ENCODE data around the gene RBM17.
"Not testable (repeated sequence)": the region's sequence is repeated elsewhere in the genome, so short reads cannot be mapped to it uniquely, and the experiment has no call there.

RBM17 gene

DNA sequence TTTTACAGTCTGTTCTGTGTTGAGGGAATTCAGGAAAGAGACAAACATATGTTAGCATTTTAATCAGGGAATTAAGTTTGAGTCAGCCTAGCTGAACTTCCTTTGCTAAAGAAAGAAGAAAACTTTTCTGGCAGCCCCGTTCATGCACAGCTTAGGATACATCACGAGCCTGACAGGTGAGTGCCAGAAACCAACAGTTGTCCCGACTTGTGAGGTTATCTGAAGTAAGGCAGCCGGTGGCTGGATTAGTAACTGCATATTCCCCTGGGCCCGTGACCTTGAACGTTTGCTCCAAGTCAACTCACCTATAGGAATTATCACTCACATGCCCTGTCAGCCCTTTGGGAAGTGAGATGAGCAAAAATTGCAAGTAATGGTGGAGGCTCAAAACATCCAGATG, 24.1 kb downstream of the RBM17 start:
- no peak for DNase-seq (ENCODE audit: low read depth)

DNA sequence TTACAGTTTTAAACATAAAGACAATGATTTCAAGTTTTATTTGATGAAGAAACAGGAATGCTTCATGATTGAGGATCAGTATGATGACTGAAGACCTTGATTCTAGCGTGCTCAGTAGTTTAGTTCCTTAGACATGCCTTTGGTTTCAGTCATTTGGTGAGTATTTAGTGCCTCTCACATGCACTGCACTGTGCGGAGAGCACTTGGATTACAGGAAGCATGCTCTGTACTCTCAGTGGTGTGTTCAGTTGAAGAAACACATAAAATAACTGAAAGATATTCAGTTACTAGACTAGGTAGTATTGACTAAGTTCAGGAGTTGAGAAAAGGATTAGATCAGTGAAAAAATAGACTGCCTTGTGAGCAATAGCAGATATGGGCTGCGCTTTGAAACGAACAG, 25.5 kb downstream of the RBM17 start:
- DNase-seq (ENCODE audit: low read depth), result no peak

DNA sequence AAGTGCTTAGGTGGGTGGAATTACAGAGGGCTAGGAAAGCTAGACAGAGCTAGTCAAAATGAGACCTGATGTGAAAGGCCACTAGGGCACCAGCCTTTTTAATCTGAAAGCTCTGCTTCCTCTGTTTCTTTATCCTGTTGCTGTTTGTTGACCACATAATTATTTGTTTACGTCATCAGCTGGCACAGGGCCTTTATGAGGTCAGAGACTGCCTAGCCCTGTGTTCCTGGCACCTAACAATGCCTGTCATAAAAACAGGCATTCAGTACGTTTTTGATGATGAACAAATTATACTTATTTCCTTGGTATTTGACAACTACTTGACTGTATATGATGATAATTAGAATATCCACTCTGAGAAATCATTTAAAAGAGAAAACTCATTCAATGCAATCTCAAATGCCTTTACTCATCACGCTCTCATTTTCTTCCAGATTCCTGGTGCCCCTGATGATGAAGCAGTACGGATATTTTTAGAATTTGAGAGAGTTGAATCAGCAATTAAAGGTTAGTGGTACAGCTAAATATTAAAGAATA, 26.0 kb downstream of the RBM17 start:
- DNase-seq (ENCODE audit: low read depth), result peak; percentile 44

DNA sequence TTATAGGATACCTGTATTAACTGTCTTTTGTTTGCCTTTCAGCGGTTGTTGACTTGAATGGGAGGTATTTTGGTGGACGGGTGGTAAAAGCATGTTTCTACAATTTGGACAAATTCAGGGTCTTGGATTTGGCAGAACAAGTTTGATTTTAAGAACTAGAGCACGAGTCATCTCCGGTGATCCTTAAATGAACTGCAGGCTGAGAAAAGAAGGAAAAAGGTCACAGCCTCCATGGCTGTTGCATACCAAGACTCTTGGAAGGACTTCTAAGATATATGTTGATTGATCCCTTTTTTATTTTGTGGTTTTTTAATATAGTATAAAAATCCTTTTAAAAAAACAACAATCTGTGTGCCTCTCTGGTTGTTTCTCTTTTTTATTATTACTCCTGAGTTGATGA, 26.6 kb downstream of the RBM17 start:
- no peak for DNase-seq (ENCODE audit: low read depth)

DNA sequence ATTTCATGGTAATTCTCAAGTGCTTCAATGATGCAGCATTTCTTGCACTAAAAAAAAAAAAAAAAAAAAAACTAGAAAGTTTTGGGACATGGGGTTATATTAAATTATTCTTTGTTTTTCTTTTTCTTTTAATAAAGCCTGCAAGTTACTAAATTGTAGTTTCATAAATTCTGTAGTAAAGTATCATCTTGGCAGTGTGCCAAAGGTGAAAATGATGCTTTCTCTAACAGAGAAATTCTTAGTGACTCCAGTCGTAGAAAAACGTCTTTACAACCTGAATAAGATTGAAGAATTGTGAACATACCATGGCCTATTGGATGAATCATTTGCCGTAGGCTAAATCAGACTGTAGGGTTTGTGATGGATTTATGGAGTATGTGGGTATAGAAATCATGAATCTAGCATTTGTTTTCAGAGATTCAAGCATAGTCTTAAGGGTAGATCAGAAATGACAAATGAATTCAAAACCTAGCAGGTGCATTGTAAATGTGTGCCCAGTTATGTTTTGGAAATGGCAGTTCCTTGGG, 27.1 kb downstream of the RBM17 start:
- DNase-seq (ENCODE audit: low read depth), result no peak

DNA sequence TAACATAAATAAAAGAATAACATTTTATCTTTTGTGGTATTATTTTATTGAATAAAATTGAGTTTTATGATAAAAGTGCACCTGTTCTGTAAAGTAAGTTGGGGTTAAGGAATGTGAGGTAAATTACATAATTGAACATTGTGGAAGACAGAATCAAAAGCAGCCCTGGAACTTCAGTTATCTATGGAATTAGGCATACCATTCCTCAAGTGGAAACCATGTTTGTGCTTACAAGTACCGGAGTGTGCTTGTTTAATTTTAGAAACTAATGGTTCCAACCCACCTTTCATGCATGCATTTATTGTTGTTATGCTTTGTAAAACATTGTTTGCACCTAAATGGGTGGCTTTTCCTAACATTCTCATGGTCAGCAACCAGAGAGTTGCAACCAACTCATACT, 28.0 kb downstream of the RBM17 start:
- no peak for DNase-seq (ENCODE audit: low read depth)

DNA sequence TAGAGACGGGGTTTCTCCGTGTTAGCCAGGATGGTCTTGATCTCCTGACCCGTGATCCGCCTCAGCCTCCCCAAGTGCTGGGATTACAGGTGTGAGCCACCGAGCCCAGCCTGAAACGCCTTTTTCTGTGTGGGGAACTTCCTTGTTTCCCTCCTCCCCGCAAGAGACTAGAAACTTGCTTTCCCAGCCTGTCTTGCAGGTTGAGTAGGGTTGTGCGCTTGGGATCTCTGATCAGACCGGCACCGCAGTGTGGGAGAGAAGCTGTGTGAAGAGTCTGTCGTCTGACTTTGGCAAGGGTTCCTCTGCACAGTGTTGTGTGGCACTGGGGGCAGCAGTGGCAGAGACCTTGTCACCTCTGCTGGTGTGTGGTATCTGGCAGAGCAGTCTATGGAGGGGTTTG, 28.9 kb downstream of the RBM17 start:
- no peak for DNase-seq (ENCODE audit: low read depth)

DNA sequence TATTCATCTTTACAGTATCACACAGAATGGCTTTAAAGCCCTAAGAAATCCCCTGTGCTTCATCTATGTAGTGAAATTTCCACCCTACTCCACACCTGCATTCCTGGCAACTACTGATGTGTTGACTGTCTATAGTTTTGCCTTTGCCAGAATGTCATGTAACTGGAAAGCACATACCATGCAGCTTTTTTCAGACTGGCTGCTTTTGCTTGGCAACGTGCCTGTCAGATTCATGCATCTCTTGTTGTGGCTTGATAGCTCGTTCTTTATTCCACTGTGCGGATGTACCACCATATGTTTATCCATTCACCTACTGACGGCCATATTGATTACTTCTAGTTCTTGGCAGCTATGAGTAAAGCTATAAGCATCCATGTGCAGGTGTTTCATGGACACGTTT, 30.6 kb downstream of the RBM17 start:
- DNase-seq (ENCODE audit: low read depth), result no peak

DNA sequence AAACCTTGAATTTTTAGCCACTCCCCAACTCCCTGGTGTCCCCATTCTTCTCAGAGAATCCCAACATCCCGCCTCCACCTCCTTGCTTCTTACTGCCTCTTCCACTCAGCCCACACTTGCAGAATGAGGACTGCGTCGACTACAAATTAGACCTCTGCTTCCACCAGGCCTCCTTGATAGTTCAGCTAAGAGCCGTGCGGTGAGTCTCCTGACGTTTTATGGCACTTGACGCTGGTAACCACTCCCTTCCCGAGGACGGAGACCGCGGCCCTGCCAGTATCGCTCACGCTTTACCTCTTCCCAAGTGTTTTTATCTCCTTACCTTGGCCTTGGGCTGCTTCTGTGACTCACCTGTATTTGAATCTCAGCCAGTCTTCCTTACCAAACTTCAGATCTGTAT, 31.1 kb downstream of the RBM17 start:
- DNase-seq (ENCODE audit: low read depth), result no peak

DNA sequence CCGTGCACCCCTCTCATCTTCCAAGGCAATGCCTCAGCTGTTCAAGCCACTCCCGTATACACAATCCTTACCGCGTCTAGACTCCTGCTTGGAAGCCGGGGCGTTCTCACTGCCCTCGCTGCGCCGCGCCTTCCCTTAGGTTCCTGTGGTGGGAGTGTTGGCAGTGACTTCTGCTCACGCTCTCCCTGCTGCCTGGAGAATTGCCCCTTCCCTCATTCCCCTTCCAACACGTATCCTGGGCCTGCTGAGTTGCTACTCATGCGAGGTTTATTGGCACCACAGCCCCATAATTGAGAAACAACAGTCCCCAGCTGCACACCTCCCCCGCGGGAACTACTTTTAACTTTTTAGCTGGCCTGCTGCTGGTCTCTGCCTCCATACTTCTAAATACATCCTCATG, 31.9 kb downstream of the RBM17 start:
- no peak for DNase-seq (ENCODE audit: low read depth)

DNA sequence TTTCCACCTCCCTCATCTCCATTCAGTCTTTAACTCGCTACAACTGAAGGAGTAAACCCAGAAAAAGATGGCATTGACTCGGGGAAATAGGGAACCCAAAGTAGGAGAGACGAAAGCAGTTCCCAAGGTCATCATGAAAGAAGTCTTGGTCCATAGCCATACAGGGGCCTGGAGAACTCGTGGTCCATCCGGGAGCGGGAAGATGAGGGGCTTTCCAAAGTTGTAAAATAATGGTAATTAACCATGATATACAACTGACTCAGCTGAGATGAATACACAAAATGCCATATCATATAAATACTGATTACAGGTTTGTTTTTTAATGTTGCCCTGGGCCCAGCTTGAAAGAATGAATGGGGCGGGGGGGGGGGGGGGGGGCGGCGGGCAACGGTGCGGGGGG, 32.3 kb downstream of the RBM17 start:
- no peak for DNase-seq (ENCODE audit: low read depth)

DNA sequence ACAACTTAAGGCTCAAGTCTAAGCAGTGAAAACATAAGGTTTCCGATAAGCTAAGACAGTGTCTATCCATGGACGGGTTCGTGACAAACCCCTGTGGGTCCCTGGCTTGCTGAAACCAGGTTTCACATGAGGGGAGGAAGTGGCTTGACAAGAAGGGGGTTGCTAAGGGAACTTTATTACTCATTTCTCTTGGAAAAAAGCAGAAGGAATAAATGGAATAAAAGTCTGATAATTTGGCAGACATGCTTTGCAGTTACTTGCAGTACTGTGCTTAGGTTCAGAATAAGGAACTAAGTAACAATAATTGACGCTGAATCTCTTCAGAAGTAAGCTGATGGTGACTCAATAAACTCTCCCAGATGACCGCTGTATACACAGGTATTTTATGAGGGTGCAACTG, 34.7 kb downstream of the RBM17 start:
- no peak for DNase-seq (ENCODE audit: low read depth)

DNA sequence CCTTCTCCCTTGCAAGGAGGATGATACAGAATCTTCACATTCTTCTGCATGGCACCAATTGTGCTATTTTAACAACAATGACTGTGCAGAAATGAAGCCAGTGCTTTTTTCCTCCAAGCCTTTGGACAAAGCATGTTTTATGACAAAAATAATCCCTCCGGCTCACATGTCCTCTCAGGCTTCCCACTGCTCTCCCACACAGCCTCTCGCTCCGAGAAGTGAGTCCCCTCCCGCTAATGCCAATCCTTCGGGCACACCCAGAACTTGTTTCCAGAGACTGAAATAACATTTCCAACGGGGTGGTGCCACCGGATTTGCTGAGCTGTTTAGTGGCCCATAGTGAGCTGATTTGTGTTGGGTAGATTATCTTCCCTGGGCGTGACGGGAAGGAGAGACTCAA, 35.8 kb downstream of the RBM17 start:
- no peak for DNase-seq (ENCODE audit: low read depth)

DNA sequence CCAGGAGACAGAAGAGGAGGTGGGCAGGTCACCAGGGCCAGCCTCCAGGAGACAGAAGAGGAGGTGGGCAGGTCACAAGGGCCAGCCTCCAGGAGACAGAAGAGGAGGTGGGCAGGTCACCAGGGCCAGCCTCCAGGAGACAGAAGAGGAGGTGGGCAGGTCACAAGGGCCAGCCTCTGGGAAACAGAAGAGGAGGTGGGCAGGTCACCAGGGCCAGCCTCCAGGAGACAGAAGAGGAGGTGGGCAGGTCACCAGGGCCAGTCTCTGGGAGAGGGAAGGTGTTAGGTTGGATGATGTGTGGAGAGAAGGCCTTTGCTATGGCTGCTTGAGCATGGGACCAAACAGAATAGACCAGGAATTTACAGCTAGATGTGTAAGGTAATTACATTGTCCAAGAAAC, 38.6 kb downstream of the RBM17 start:
- DNase-seq (ENCODE audit: low read depth), result not testable (repeated sequence)

DNA sequence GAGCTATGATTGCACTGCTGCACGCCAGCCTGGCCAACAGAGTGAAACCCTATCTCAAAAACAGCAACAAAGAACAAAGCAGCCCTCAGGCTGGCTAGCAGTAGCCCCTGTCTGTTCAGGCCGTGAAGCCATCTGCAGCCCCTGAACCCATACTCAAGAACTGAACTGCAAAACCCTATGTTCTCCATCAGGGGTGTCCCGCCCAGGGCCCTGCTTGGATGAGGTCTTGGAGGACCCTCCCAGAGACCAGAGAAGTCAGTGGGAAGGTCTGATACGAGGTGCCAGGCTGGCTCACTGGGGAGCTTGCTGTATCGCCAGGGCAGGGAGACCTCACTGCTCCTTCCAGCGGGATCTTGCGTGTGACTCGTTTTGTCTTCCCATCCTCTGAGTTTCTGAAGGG, 39.3 kb downstream of the RBM17 start:
- DNase-seq (ENCODE audit: low read depth), result no peak

DNA sequence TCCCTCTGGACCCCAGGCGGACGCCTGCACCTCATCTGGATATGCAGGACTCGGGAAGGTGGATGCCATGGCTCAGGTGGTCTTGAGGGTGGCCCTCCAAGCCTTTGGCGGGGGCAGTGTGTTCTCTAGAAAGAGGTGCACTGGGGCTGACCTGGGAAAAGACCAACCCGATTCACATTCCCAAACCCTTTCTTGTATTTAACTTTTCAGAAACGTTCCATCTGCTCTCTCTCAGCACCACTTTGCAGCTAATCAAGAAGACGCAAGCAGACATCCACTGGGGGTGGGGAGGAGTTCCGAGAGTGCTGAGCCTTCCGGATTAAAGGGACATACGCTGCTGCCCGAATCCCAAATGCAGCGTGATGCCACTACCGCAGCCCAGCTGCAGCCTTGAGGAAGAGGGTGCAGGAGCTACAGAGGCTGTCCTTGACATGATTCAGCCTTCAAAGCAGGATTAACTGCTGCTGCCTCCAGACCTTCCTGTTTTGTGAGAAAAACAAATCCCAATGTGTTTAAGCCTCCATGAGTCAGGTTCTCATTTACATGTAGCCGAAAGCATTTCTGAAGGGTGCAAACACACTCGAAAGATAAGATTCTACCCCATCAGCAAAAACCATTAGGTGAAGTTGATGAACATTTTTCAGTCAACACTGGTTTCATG, 39.9 kb downstream of the RBM17 start:
- no peak for DNase-seq (ENCODE audit: low read depth)

DNA sequence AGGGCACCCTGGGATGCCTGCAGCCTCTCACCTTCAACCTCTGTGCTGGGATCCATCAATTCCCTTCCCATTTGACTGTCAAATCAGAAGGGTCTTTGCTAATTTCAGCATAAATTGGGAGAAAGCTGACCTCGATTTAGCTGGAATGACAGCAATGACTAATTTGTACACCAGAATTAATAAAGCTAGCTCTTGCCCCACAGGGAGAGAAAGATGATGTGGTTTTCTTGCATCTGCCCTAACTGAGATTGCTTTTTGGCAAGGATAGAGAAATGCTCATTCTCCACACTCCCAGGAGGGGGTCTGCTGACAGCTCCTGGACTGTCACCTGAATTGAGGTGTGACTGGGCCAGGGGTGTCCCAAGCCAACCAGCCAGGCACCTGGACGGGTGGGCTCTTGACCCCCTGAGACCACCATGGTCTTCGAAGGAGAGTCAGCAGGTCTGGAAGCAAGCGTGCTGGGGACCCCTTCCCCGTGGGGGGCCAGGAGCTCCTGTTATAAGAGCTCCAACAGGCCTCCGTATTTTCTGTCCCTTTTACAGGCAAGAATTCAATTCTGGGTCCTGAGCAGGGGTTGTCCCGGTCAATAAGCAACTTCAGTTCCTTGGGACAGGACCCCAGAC, 42.1 kb downstream of the RBM17 start:
- no peak for DNase-seq (ENCODE audit: low read depth)

DNA sequence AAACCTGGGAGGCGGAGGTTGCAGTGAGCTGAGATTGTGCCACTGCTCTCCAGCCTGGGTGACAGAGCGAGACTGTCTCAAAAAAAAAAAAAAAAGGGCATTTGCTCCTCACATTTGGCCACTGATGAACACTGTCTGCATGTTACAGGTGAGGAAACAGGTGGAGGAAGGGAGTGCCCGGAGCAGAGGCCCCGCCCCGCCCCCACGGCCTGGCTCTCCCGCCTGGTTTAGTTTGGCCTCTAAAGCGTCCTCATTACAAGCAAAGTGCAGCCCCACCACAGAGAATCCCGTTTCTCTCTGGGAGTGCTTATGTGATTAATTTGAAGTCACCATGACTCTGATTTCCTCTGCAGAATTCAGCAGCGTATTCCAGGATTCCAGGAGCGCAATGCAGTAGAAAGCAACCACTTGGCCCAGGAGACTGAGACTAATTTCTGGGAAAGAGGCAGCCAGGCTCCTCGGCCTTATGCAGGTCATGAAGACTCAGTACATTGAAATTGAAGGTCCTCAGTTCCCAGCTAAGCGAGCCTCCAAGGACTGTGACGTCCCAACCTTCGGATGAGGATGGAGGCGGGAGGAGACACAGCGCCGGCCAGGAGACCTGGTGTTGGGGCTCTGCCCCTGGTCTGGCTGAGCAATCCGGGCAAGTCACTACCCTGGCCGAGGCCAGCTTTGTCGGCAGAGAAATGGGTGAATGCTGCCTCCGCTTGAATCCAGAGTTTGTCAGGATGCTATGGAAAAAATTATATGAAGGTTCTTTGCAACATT, 44.7 kb downstream of the RBM17 start:
- no peak for DNase-seq (ENCODE audit: low read depth)

DNA sequence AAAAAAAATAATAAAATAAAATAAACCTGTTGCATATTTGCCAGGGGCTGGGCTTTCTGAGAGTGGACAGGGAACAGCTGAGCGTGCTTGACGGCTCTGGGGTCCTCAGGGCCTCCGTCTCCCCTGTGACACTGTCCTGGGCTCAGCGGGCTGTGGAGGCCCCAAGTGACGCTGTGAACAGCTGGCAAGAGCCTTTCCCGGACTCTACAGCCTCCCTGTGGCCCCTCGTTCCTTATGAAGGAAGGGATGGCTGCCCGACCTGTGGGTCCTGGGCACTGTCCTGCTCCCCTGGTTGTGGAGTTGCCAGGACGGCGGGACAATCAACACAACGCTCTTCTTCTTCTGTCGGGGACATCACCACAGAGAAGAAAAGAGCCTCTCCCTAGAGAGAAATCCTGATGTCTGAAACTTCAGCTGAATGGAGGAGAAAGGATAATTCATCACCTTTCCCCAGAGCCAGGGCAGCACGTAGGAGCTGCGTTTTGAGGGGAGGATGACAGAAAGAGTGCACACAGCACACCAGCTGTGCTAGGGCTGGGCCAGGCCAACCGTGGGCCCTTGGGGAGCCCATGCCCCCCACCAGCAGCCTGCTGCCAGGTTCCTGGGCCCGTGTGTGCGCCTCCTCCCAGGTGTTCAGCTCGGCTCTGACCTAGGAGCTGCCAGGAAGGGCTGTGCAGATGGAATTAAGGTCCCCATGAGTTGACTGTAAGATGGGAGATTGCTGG, 45.4 kb downstream of the RBM17 start:
- no peak for DNase-seq (ENCODE audit: low read depth)

DNA sequence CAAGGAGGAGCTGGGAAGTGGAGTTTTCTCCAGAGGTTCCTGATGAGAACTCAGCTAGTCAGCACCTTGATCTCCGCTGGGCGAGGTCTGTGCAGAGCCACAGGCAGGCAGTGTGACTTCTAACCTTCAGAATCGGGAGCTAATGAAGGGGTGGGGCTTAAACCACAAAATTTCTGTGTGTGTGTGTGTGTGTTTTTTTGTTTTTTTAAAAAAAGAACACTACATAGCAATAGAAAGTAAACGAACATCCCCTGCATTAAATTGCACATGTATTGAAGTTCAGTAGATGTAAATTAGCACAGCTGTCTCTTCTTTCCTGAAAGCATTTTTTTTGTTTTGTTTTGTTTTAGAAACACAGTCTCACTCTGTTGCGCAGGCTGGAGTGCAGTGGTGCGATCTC, 46.2 kb downstream of the RBM17 start:
- no peak for DNase-seq (ENCODE audit: low read depth)

DNA sequence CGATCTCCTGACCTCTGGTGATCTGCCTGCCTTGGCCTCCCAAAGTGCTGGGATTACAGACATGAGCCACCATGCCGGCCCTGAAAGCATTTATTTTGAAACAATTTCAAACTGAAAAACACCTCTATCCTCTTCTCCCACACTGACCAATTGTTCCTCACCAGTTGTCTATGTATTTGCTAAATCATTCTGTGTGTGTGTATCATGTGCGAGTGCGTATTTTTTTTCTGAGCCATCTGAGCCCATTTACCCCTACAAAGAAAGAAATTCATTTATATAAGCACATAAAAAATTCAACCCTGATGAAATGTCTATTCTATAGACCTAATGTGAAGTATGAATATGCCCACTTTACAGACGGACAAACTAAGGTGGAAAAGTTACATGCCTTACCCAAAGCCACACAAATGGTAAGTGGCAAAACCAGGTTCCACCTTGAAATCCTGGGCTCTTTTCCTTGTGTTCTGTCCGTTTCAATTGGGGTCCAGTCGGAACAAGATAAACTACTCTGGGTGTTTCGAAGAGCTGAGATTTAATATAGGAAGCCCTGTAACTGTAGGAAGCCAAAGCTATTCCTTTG, 46.8 kb downstream of the RBM17 start:
- DNase-seq (ENCODE audit: low read depth), result no peak
